ENCODE data around the gene KCNMA1.

- TF ChIP-seq CTCF (IDR thresholded peaks at IDR 0.05), result no peak
- TF ChIP-seq POLR2A (IDR thresholded peaks at IDR 0.05), result no peak
- no peak for TF ChIP-seq EP300 (IDR thresholded peaks at IDR 0.05)
Observed at GRCh38 chr10:77441353-77442166, 196.0 kb downstream of the KCNMA1 start.
